Erythroblast (primary cell): ENCODE measurements around the gene DHX8.

Experiments used
- GATA1 ChIP-seq: IDR thresholded peaks from 2 replicates; pipeline ENCODE4 v1.6.1; 2011; ENCODE audit warnings: low read depth, mild to moderate bottlenecking, control low read depth, low read length, moderate library complexity
- POLR2A ChIP-seq: IDR thresholded peaks from 2 replicates; pipeline ENCODE4 v1.6.1; 2011; ENCODE audit warnings: mild to moderate bottlenecking, low read length

GRCh38 chr17:43570518-43570928 is 86.7 kb downstream of the DHX8 start:
- no peak for TF ChIP-seq POLR2A
- TF ChIP-seq GATA1 = no peak
